Stomach (tissue), 9 donors: ENCODE measurements around the gene PRDM13. TPM values are rescaled to one million over a fixed set of nuclear protein-coding genes. Genes with fewer than 3 reads are reported as not detected.

ENCODE experiments used
- DNase-seq, 2 donors: peaks; one replicate each; pipeline versions ENCODE4 v3.0.0 to v3.0.0-alpha.2; 2013 to 2019
- H3K27ac ChIP-seq, 5 donors: fragments of 200-600 bp in 4 of 5; sonication (generic) in 4 of 5; one replicate each; pipeline ENCODE4 v1.5.1; 2013 to 2019; ENCODE audit warnings: mild to moderate bottlenecking in 1 of 5, moderate library complexity in 1 of 5
- H3K27me3 ChIP-seq, 3 donors: fragments of 200-600 bp; sonication (generic); one replicate each; pipeline ENCODE4 v1.5.1; 2017 to 2019; ENCODE audit warnings: mixed run types in 1 of 3
- H3K36me3 ChIP-seq, 4 donors: fragments of 200-600 bp; sonication (generic); 1 replicate in 3 of 4; 2 replicates in 1 of 4; pipeline ENCODE4 v1.5.1; 2016 to 2019
- H3K4me1 ChIP-seq, 4 donors: fragments of 200-600 bp; sonication (generic); one replicate each; pipeline ENCODE4 v1.5.1; 2016 to 2019
- H3K4me3 ChIP-seq, 4 donors: fragments of 200-600 bp; sonication (generic) in 3 of 4; one replicate each; pipeline ENCODE4 v1.5.1; 2016 to 2019; ENCODE audit warnings: mild to moderate bottlenecking in 1 of 4
- H3K9me3 ChIP-seq, 4 donors: fragments of 200-600 bp; sonication (generic); one replicate each; pipeline ENCODE4 v1.5.1; 2016 to 2019
- EP300 ChIP-seq: sonication (generic); formaldehyde crosslinking; IDR thresholded peaks from one replicate; pipeline ENCODE4 v1.6.1; 2017; ENCODE audit warnings: antibody characterized with exemption
- POLR2A ChIP-seq, 4 donors: fragments of 450-650 bp; IDR thresholded peaks; one replicate each; pipeline ENCODE4 v1.6.1; 2016; ENCODE audit warnings: antibody characterized with exemption in 4 of 4, control low read depth in 2 of 4, mild to moderate bottlenecking in 1 of 4, moderate library complexity in 1 of 4
- POLR2AphosphoS5 ChIP-seq, 3 donors: sonication (generic); formaldehyde crosslinking; IDR thresholded peaks; one replicate each; pipeline ENCODE4 v1.6.1; 2016; ENCODE audit warnings: antibody characterized with exemption in 3 of 3
- WGBS, 5 donors: extraction: QIAGEN DNeasy Blood & Tissue Kit in 3 of 5; methylation state at CpG; one replicate each; pipeline versions ENCODE4 v1.1.5 to v1.1.7; 2013 to 2018; 5-methylcytosine and 5-hydroxymethylcytosine counted together
- intact Hi-C: fragments of 100-400 bp; cut with DNase I; formaldehyde crosslinking; loops from one replicate; pipeline ENCODE4 v1.15.1; 2023; ENCODE audit warnings: low total_unique reads
- polyA plus RNA-seq, 3 donors: library from polyadenylated mRNA; stranded (reverse); fragments of 200-250 nt; gene quantifications; one replicate each; pipeline ENCODE4 v1.2.3, GENCODE V29; 2013
- total RNA-seq, 5 donors: library from RNA; depleted of rRNA; stranded (reverse); fragments of >200 nt; gene quantifications; one replicate each; pipeline versions ENCODE4 v1.1.0 to v1.2.3, GENCODE V29; 2014 to 2016
- TF ChIP-seq, protein P1 (sequence below), 7 experiments: fragments of 450-650 bp in 4 of 7; fragments of 200-600 bp in 3 of 7; sonication (generic) in 3 of 7; IDR thresholded peaks; one replicate each; pipeline ENCODE4 v1.5.1; 2016 to 2019; ENCODE audit warnings: antibody characterized with exemption in 7 of 7, control low read depth in 2 of 7, mild to moderate bottlenecking in 1 of 7
- donor health status: healthy with polysubstance abuse.
- donor health status: Bipolar disorder and iron deficiency.
- donor health status: healthy.

The PRDM13 gene
- total and polyA plus RNA-seq, 8 donors = not detected

DNA sequence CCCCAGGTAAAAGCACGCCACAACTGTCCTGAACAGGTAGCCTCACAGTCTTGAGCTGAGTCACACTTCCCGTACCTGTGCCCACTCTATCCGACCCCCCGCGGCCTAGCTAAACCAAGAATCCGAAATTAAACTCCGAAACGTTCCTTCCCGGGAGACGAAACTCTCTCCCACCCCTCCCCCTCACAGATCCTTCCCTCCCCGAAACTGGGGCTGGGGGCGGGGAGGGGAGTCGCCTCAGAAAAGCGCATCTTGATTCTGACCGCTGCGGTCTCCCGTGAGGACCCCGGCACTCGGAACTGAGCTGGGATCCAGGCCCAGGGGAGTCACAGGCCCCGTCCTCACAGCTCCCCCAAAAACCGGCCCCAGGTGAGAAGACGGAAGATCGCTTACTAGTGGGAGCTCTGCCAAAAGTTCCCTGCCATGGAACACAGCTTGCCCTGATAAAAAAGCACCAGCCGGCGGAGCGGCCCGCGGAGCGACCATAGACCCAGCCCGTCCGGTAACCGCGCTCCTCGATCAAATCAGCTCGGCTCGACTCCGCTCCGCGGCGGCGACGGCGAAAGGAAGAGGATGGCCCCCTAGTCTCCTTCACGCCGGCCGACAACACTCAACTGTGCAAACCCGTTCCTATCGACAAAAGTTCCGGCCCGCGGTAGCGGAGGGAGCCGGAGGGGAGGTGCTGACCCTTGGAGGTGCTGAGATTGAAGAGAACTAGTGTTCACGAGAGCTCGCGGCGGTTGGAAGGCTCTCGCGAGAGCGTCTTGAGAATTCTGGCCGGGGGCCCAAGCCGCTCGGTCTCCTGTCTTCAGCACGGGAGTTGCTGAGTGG lies 38.3 kb upstream of the PRDM13 start, which contains the start of gene CCNC:
Gene CCNC (minus strand): TSS at position 558 of the 831 bp plus-strand sequence. CDS start 133 bp downstream, at position 425.
- TF ChIP-seq POLR2A (IDR thresholded peaks at IDR 0.05) = peak in 1 of 4 donors; percentile 54
- TF ChIP-seq POLR2AphosphoS5 (IDR thresholded peaks at IDR 0.05) = peak; percentile 76 to 95 (median 93)
- TF ChIP-seq, protein P1, sequence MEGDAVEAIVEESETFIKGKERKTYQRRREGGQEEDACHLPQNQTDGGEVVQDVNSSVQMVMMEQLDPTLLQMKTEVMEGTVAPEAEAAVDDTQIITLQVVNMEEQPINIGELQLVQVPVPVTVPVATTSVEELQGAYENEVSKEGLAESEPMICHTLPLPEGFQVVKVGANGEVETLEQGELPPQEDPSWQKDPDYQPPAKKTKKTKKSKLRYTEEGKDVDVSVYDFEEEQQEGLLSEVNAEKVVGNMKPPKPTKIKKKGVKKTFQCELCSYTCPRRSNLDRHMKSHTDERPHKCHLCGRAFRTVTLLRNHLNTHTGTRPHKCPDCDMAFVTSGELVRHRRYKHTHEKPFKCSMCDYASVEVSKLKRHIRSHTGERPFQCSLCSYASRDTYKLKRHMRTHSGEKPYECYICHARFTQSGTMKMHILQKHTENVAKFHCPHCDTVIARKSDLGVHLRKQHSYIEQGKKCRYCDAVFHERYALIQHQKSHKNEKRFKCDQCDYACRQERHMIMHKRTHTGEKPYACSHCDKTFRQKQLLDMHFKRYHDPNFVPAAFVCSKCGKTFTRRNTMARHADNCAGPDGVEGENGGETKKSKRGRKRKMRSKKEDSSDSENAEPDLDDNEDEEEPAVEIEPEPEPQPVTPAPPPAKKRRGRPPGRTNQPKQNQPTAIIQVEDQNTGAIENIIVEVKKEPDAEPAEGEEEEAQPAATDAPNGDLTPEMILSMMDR (IDR thresholded peaks at IDR 0.05) = no peak
- H3K27ac ChIP-seq = peak within 1 kb of the TSS; percentile 83 to 89 (median 84)
- H3K27me3 ChIP-seq = no peaks in the 10 kb centered on the region
- H3K4me1 ChIP-seq = peaks cover 12 to 42% (median 31%) of the 10 kb centered on the region in 4 donors
- intact Hi-C loops = no loop called here
- H3K36me3 ChIP-seq = no peaks in the 10 kb centered on the region
- 0 to 1% (median 0%) methylated on average over 54 to 64 of the region's 64 CpGs for WGBS, 5 donors
- peak; percentile 93 to 98 for DNase-seq
- no peaks in the 10 kb centered on the region for H3K9me3 ChIP-seq
- H3K4me3 ChIP-seq = peak within 1 kb of the TSS; percentile 65 to 94 (median 72)

GRCh38 chr6:99573980-99574617 lies 32.5 kb upstream of the PRDM13 start:
- no peaks in the 10 kb centered on the region for H3K27me3 ChIP-seq
- intact Hi-C loops = no loop called here
- H3K36me3 ChIP-seq = no peaks in the 10 kb centered on the region
- TF ChIP-seq, protein P1 (IDR thresholded peaks at IDR 0.05) = no peak
- no peak for TF ChIP-seq POLR2A (IDR thresholded peaks at IDR 0.05)
- no peak for TF ChIP-seq EP300
- no peak for TF ChIP-seq POLR2AphosphoS5 (IDR thresholded peaks at IDR 0.05)
- WGBS, 5 donors = 56 to 78% (median 60%) methylated on average over 2 of the region's 2 CpGs
- H3K9me3 ChIP-seq = no peaks in the 10 kb centered on the region
- no peak overlapping the region for H3K4me3 ChIP-seq
- no peaks in the 10 kb centered on the region for H3K4me1 ChIP-seq
- DNase-seq = peak in 1 of 2 donors; percentile 5
- H3K27ac ChIP-seq = no peak overlapping the region

DNA sequence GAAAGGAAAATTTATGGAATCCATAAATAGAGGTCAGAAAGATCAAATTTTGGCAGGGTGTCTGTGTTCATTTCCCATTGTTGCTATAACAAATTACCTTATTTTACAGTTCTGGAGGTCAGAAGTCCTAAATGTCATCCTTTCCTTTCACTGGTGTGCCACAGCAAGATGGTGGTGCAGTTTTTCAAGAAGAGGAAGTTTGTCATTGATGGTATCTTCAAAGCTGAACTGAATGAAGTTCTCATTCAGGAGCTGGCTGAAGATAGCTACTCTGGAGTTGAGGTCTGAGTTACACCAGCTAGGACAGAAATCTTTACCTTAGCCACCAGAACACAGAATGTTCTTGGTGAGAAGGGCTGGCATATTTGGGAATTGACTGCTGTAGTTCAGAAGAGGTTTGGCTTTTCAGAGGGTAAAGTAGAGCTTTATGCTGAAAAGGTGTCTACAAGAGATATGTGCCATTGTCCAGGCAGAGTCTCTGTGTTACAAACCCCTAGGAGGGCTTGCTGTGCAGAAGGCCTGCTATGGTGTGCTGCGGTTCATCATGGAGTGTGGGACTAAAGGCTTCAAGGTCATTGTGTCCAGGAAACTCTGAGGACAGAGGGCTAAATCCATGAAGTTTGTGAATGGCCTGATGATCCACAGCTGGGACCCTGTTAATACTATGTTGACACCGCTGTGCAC lies 30.9 kb upstream of the PRDM13 start:
- intact Hi-C loops = no loop called here
- TF ChIP-seq POLR2A (IDR thresholded peaks at IDR 0.05) (no peak), POLR2AphosphoS5 (IDR thresholded peaks at IDR 0.05) (no peak), EP300 (no peak)
- TF ChIP-seq, protein P1 (IDR thresholded peaks at IDR 0.05) = no peak
- H3K4me1 ChIP-seq = no peaks in the 10 kb centered on the region
- no peak overlapping the region for H3K27ac ChIP-seq
- no peaks in the 10 kb centered on the region for H3K36me3 ChIP-seq
- no peak overlapping the region for H3K4me3 ChIP-seq
- WGBS, 5 donors = 97 to 100% (median 98%) methylated on average over 1 to 2 of the region's 2 CpGs
- no peaks in the 10 kb centered on the region for H3K9me3 ChIP-seq
- peaks cover 0 to 4% (median 0%) of the 10 kb centered on the region in 3 donors for H3K27me3 ChIP-seq
- no peak for DNase-seq

DNA sequence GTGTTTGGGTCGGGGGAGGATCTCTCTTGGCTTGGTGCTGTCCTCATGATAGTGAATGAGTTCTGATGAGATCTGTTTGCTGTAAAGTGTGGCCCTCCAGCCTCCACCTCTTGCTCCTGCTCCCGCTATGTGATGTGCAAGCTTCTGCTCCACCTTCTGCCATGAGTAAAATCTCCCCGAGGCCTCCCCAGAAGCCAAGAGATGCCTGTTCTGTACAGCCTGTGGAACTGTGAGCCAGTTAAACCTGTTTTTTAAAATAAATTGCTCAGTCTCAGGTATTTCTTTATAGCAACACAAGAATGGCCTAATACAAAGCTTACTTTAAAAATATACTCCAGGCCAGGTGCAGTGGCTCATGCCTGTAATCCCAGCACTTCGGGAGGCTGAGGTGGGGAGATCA lies 26.9 kb upstream of the PRDM13 start:
- DNase-seq = no peak
- Histone ChIP-seq H3K4me1 (no peaks in the 10 kb centered on the region), H3K36me3 (no peaks in the 10 kb centered on the region), H3K27me3 (peaks cover 0 to 37% (median 0%) of the 10 kb centered on the region in 3 donors), H3K4me3 (no peak overlapping the region), H3K9me3 (no peaks in the 10 kb centered on the region), H3K27ac (no peak overlapping the region)
- TF ChIP-seq POLR2AphosphoS5 (IDR thresholded peaks at IDR 0.05) = no peak
- TF ChIP-seq EP300 = no peak
- TF ChIP-seq, protein P1 (IDR thresholded peaks at IDR 0.05) = no peak
- TF ChIP-seq POLR2A (IDR thresholded peaks at IDR 0.05) = no peak
- intact Hi-C loops = no loop called here
- 65 to 84% (median 71%) methylated on average over 4 of the region's 4 CpGs for WGBS, 5 donors
